ENCODE measurements around the gene GTF2A1. TPM values are rescaled to one million over a fixed set of nuclear protein-coding genes. Genes with fewer than 3 reads are reported as not detected.

GTF2A1 gene
- total RNA-seq, 1 donor from 2014 or later: 40.9 TPM

DNA sequence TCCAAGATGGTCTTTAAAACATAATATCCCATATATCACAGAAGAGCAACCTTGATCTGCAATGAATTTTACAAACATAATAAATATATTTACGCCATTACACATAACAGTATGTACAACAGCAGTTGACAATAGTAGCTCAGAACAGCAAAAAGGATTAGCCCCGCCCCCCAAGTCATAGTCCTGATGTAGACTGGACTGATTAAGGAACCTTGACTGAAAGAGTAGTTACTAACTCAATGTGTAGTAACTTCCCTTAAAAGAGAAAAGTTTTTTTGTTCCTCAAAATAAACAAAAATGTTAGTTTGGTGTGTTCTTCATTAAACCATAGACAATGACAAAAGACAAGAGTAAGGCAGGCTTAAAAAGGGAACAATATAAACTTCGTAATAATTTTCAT is 44.5 kb downstream of the GTF2A1 start:
- no peak overlapping the region for H3K4me3 Mint-ChIP-seq
- TF ChIP-seq, protein P1, sequence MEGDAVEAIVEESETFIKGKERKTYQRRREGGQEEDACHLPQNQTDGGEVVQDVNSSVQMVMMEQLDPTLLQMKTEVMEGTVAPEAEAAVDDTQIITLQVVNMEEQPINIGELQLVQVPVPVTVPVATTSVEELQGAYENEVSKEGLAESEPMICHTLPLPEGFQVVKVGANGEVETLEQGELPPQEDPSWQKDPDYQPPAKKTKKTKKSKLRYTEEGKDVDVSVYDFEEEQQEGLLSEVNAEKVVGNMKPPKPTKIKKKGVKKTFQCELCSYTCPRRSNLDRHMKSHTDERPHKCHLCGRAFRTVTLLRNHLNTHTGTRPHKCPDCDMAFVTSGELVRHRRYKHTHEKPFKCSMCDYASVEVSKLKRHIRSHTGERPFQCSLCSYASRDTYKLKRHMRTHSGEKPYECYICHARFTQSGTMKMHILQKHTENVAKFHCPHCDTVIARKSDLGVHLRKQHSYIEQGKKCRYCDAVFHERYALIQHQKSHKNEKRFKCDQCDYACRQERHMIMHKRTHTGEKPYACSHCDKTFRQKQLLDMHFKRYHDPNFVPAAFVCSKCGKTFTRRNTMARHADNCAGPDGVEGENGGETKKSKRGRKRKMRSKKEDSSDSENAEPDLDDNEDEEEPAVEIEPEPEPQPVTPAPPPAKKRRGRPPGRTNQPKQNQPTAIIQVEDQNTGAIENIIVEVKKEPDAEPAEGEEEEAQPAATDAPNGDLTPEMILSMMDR (conservative IDR thresholded peaks at IDR 0.05): no peak

DNA sequence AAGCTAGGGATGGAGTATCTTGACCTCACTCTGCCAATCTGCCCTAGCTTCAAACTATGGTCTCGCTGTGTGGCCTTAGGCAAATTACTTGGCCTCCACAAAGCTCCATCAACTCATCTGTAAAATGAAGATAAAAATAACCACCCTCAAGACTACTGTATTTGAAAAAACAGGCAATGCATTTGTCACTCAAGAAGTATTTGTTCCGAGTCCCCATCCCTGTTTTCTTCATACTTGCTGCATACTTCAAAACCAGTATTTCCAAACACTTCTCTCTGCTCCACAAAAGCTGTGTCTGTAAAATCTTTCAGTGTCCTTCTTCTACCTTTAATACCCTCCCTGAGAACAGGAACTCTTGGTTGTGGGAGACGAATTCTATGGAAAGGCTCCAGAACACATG is 47.9 kb downstream of the GTF2A1 start:
- H3K27ac Mint-ChIP-seq: peak overlapping the region; percentile 86
- no peaks in the 10 kb centered on the region for H3K9me3 Mint-ChIP-seq
- H3K4me1 Mint-ChIP-seq (ENCODE audit: unreplicated experiment): peaks cover 11% of the 10 kb centered on the region
- TF ChIP-seq, protein P1 (conservative IDR thresholded peaks at IDR 0.05): no peak
- H3K4me3 Mint-ChIP-seq: peak overlapping the region; percentile 26
- DNase-seq (ENCODE audit: extremely low spot score, unreplicated experiment): no peak
- H3K27me3 Mint-ChIP-seq: no peaks in the 10 kb centered on the region
- H3K36me3 Mint-ChIP-seq: no peaks in the 10 kb centered on the region

More for the DNA sequence above, 44.5 kb downstream of the GTF2A1 start:
- H3K9me3 Mint-ChIP-seq: no peaks in the 10 kb centered on the region
- no peak overlapping the region for H3K27ac Mint-ChIP-seq
- H3K4me1 Mint-ChIP-seq (ENCODE audit: unreplicated experiment): no peaks in the 10 kb centered on the region
- peaks cover 5% of the 10 kb centered on the region for H3K36me3 Mint-ChIP-seq
- H3K27me3 Mint-ChIP-seq: no peaks in the 10 kb centered on the region
- no peak for DNase-seq (ENCODE audit: extremely low spot score, unreplicated experiment)

DNA sequence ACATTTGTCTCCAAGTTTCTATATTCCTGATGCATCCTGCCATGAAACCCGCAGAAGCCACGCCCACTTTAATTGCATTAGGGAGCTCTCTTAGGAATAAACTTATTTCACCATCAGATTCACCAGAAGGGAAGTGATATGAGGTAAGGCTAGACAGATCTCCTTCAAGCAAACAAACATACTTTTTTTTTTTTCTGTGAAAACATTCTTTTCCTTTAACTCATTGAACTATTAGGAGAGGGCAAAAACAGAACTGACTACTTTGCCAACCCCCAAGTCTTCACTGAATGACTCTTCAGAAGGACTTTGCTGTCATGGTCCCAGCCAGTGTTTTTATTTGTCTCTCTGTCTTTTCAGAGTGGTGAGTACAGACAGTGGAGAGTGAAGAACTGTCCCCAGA is 48.4 kb downstream of the GTF2A1 start:
- H3K4me3 Mint-ChIP-seq: no peak overlapping the region
- DNase-seq (ENCODE audit: extremely low spot score, unreplicated experiment): no peak
- H3K36me3 Mint-ChIP-seq: no peaks in the 10 kb centered on the region
- H3K9me3 Mint-ChIP-seq: no peaks in the 10 kb centered on the region
- H3K4me1 Mint-ChIP-seq (ENCODE audit: unreplicated experiment): peaks cover 11% of the 10 kb centered on the region
- peak overlapping the region; percentile 86 for H3K27ac Mint-ChIP-seq
- TF ChIP-seq, protein P1 (conservative IDR thresholded peaks at IDR 0.05): no peak
- H3K27me3 Mint-ChIP-seq: no peaks in the 10 kb centered on the region

DNA sequence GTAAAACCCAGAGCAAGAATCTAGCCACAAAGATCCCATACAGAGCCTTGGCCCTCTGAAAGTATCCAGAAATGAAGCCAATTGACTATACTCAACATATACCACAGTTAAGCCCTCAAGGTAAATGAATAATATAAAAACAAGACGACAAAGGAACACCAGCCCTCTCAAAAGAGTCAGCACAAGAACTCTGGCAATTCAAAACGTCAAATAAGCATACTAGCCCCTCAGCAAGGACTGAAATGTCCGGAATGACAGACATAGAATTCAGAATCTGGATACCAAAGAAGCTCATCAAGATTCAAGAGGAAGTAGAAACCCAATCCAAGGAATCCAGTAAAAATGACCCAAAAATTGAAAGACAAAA is 49.9 kb downstream of the GTF2A1 start:
- H3K9me3 Mint-ChIP-seq: no peaks in the 10 kb centered on the region
- H3K36me3 Mint-ChIP-seq: no peaks in the 10 kb centered on the region
- no peaks in the 10 kb centered on the region for H3K27me3 Mint-ChIP-seq
- TF ChIP-seq, protein P1 (conservative IDR thresholded peaks at IDR 0.05): peak; percentile 31
- H3K27ac Mint-ChIP-seq: peak overlapping the region; percentile 95
- no peak for DNase-seq (ENCODE audit: extremely low spot score, unreplicated experiment)
- peak overlapping the region; percentile 95 for H3K4me3 Mint-ChIP-seq
- peaks cover 11% of the 10 kb centered on the region for H3K4me1 Mint-ChIP-seq (ENCODE audit: unreplicated experiment)

DNA sequence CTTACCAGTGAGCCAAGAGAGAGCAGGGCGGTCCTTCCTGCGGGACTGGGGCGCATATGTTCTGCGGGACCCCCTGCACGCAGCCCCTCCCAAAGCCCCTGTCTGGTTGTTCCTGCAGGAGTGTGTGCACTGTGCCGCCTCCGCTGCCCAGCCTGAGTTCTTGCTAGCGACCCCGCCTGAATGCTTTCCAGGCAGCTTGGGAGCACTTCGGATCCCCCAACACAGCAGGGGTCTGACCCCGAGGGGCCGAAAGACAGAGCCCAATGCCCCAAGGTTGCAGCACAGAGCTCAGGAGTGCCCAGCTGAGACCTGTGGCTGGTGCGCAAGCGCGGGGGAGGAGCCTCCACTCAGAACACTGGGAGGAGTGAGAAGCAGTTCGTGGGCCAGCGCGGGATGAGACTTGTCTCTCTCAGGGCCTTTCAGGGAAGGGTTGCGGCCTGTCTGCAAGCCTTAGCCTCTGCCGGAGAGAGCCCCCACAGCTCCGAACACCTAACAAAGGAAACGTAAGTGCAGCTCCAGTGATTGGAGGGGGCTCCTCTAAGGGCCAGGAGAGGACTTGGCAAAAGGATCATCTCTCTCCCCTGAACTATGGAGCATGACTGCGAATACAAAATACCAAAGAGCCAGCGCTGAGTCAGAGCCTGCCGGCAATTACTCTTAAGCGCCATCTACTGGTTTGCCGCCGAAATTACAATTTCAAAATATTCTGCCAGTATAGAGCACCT is 50.5 kb downstream of the GTF2A1 start:
- H3K27me3 Mint-ChIP-seq: no peaks in the 10 kb centered on the region
- no peaks in the 10 kb centered on the region for H3K9me3 Mint-ChIP-seq
- no peaks in the 10 kb centered on the region for H3K36me3 Mint-ChIP-seq
- H3K4me1 Mint-ChIP-seq (ENCODE audit: unreplicated experiment): peaks cover 11% of the 10 kb centered on the region
- peak overlapping the region; percentile 95 for H3K4me3 Mint-ChIP-seq
- peak overlapping the region; percentile 95 for H3K27ac Mint-ChIP-seq
- peak; percentile 87 for DNase-seq (ENCODE audit: extremely low spot score, unreplicated experiment)
- TF ChIP-seq, protein P1 (conservative IDR thresholded peaks at IDR 0.05): peak; percentile 93

All from type B pancreatic cell (in vitro differentiated cells).